Activated naive CD8-positive, alpha-beta T cell (primary cell): Measurements from ENCODE around the gene NRK.
"Not testable (repeated sequence)": the region's sequence is repeated elsewhere in the genome, so short reads cannot be mapped to it uniquely, and the experiment has no call there.

Source experiments
- H3K27ac Mint-ChIP-seq: one replicate; pipeline ENCODE4 v1.8.0; 2021; ENCODE audit warnings: mixed read lengths
- H3K27me3 Mint-ChIP-seq: one replicate; pipeline ENCODE4 v1.8.0; 2021; ENCODE audit warnings: mixed read lengths
- H3K36me3 Mint-ChIP-seq: one replicate; pipeline ENCODE4 v1.8.0; 2021; ENCODE audit warnings: mixed read lengths
- H3K4me1 Mint-ChIP-seq: one replicate; pipeline ENCODE4 v1.8.0; 2021; ENCODE audit warnings: low read depth, mixed read lengths
- H3K4me3 Mint-ChIP-seq: one replicate; pipeline ENCODE4 v1.8.0; 2021; ENCODE audit warnings: mild to moderate bottlenecking, mixed read lengths
- H3K9me3 Mint-ChIP-seq: one replicate; pipeline ENCODE4 v1.8.0; 2021; ENCODE audit warnings: low read depth, mixed read lengths

Gene NRK

DNA sequence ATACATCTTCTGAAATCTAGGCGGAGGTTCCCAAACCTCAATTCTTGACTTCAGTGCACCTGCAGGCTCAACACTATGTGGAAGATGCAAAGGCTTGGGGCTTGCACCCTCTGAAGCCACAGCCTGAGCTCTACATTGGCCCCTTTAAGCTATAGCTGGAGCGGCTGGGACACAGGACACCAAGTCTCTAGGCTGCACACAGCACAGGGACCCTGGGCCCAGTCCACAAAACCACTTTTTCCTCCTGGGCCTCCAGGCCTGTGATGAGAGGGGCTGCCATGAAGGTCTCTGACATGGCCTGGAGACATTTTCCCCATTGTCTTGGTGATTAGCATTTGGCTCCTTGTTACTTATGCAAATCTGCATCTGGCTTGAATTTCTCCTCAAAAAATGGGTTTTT, 27.8 kb downstream of the NRK start:
- H3K9me3 Mint-ChIP-seq, H3K27me3 Mint-ChIP-seq: not testable (repeated sequence)

DNA sequence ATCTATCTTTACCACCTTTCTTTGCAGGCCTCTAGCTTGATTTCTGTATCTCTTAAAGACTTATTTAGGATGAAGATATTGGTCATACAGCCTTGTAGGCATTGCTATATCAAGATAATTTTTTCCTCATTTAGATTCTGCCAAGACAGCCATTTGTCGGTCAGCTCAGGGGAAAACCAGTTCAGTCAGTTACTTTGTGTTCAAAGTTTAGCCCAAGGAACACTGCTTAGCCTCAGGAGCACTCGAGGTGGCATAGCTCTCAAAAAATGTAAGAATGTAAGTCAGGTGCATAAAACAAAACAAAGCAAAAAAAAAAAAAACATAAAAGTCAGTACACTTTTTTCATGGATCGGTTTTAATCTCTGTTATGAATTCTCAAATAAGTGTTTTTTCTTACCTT, 43.4 kb downstream of the NRK start:
- no peaks in the 10 kb centered on the region for H3K27me3 Mint-ChIP-seq

More for the DNA sequence above, 27.8 kb downstream of the NRK start:
- not testable (repeated sequence) for H3K36me3 Mint-ChIP-seq, H3K4me3 Mint-ChIP-seq, H3K27ac Mint-ChIP-seq, H3K4me1 Mint-ChIP-seq

DNA sequence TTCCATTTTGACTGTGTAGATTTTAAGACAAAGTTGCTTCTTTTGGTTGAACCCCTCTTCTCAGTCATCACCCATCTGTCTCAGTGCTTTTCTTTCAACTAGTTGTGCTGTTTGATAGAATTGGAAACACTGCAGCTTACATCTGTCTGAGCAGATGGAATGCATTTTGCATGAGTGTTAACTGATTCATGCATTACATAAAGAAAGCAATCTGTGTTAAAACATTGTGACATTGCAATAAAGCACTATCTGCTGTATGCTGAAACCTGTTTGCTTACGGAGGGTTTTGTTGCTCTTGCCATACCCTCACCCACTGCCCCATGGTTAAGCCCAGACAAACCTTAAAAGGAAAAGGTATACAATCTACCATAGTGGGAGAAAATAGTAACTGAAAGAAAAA, 47.4 kb downstream of the NRK start:
- Mint-ChIP-seq H3K4me3 (no peak overlapping the region), H3K4me1 (no peaks in the 10 kb centered on the region), H3K27ac (no peak overlapping the region), H3K9me3 (no peaks in the 10 kb centered on the region), H3K36me3 (no peaks in the 10 kb centered on the region), H3K27me3 (no peaks in the 10 kb centered on the region)

More for the DNA sequence above, 43.4 kb downstream of the NRK start:
- Mint-ChIP-seq H3K4me1 (no peaks in the 10 kb centered on the region), H3K4me3 (no peak overlapping the region), H3K36me3 (no peaks in the 10 kb centered on the region), H3K9me3 (no peaks in the 10 kb centered on the region), H3K27ac (no peak overlapping the region)

- Mint-ChIP-seq H3K27ac (no peak overlapping the region), H3K36me3 (no peaks in the 10 kb centered on the region), H3K4me3 (no peak overlapping the region), H3K9me3 (no peaks in the 10 kb centered on the region), H3K4me1 (no peaks in the 10 kb centered on the region), H3K27me3 (no peaks in the 10 kb centered on the region)
Observed at GRCh38 chrX:105870445-105870844, 48.1 kb downstream of the NRK start.

GRCh38 chrX:105872941-105873340, 50.6 kb downstream of the NRK start:
- no peaks in the 10 kb centered on the region for H3K36me3 Mint-ChIP-seq
- H3K27ac Mint-ChIP-seq = no peak overlapping the region
- H3K4me1 Mint-ChIP-seq = no peaks in the 10 kb centered on the region
- no peaks in the 10 kb centered on the region for H3K27me3 Mint-ChIP-seq
- H3K4me3 Mint-ChIP-seq = no peak overlapping the region
- H3K9me3 Mint-ChIP-seq = no peaks in the 10 kb centered on the region

GRCh38 chrX:105874790-105875189, 52.5 kb downstream of the NRK start:
- Mint-ChIP-seq H3K4me3 (no peak overlapping the region), H3K4me1 (no peaks in the 10 kb centered on the region), H3K27ac (no peak overlapping the region), H3K9me3 (no peaks in the 10 kb centered on the region), H3K36me3 (no peaks in the 10 kb centered on the region), H3K27me3 (no peaks in the 10 kb centered on the region)

GRCh38 chrX:105876658-105877057, 54.3 kb downstream of the NRK start:
- Mint-ChIP-seq H3K27ac (no peak overlapping the region), H3K36me3 (no peaks in the 10 kb centered on the region), H3K4me3 (no peak overlapping the region), H3K27me3 (no peaks in the 10 kb centered on the region), H3K4me1 (no peaks in the 10 kb centered on the region), H3K9me3 (no peaks in the 10 kb centered on the region)

- Mint-ChIP-seq H3K27ac (no peak overlapping the region), H3K27me3 (no peaks in the 10 kb centered on the region), H3K4me3 (no peak overlapping the region), H3K36me3 (no peaks in the 10 kb centered on the region), H3K9me3 (no peaks in the 10 kb centered on the region), H3K4me1 (no peaks in the 10 kb centered on the region)
Observed at GRCh38 chrX:105880491-105880890, 58.2 kb downstream of the NRK start.

GRCh38 chrX:105882581-105883275, 60.4 kb downstream of the NRK start:
- no peaks in the 10 kb centered on the region for H3K36me3 Mint-ChIP-seq
- no peaks in the 10 kb centered on the region for H3K9me3 Mint-ChIP-seq
- no peaks in the 10 kb centered on the region for H3K4me1 Mint-ChIP-seq
- no peak overlapping the region for H3K4me3 Mint-ChIP-seq
- no peaks in the 10 kb centered on the region for H3K27me3 Mint-ChIP-seq
- no peak overlapping the region for H3K27ac Mint-ChIP-seq

GRCh38 chrX:105894721-105895120, 72.4 kb downstream of the NRK start:
- H3K27me3 Mint-ChIP-seq = no peaks in the 10 kb centered on the region
- H3K4me3 Mint-ChIP-seq = no peak overlapping the region
- H3K36me3 Mint-ChIP-seq = no peaks in the 10 kb centered on the region
- no peak overlapping the region for H3K27ac Mint-ChIP-seq
- no peaks in the 10 kb centered on the region for H3K9me3 Mint-ChIP-seq
- no peaks in the 10 kb centered on the region for H3K4me1 Mint-ChIP-seq

GRCh38 chrX:105909576-105909975, 87.2 kb downstream of the NRK start:
- Mint-ChIP-seq H3K4me3 (no peak overlapping the region), H3K27ac (no peak overlapping the region), H3K36me3 (no peaks in the 10 kb centered on the region), H3K9me3 (no peaks in the 10 kb centered on the region), H3K4me1 (no peaks in the 10 kb centered on the region), H3K27me3 (no peaks in the 10 kb centered on the region)

DNA sequence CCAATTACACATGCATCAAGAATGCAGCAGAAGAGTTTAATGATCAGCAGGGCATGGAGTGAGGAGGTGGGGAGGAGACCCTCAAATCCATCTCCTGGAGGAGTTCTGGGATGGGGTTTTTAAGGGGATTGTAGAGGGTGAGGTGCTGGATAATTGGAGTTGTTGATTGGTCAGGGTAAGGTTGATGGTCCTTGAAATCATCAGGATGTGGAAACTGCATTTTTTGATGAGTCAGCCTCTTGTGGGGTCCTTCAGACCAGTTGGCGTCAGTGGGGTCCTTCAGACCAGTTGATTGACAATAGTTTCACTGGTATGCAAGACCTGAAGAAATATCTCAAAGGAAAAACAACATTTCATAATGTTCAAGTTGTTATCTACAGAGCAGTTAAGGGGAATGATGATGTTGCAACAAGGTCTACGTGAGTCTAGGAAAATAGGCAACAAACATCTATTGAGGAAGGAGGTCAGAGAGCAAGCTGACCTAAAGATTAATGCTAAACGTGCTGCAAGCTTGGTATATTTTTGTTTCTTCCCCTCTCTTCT, 88.3 kb downstream of the NRK start:
- H3K27ac Mint-ChIP-seq = no peak overlapping the region
- no peak overlapping the region for H3K4me3 Mint-ChIP-seq
- no peaks in the 10 kb centered on the region for H3K36me3 Mint-ChIP-seq
- no peaks in the 10 kb centered on the region for H3K27me3 Mint-ChIP-seq
- no peaks in the 10 kb centered on the region for H3K9me3 Mint-ChIP-seq
- H3K4me1 Mint-ChIP-seq = no peaks in the 10 kb centered on the region

- Mint-ChIP-seq H3K27me3 (no peaks in the 10 kb centered on the region), H3K27ac (no peak overlapping the region), H3K36me3 (no peaks in the 10 kb centered on the region), H3K4me1 (no peaks in the 10 kb centered on the region), H3K4me3 (no peak overlapping the region), H3K9me3 (peaks cover 4% of the 10 kb centered on the region)
Observed at GRCh38 chrX:105945266-105945665, 122.9 kb downstream of the NRK start.

- H3K36me3 Mint-ChIP-seq = no peaks in the 10 kb centered on the region
- no peak overlapping the region for H3K27ac Mint-ChIP-seq
- H3K9me3 Mint-ChIP-seq = no peaks in the 10 kb centered on the region
- H3K4me3 Mint-ChIP-seq = no peak overlapping the region
- no peaks in the 10 kb centered on the region for H3K27me3 Mint-ChIP-seq
- no peaks in the 10 kb centered on the region for H3K4me1 Mint-ChIP-seq
Observed at GRCh38 chrX:105969487-105969886, 147.1 kb downstream of the NRK start.

DNA sequence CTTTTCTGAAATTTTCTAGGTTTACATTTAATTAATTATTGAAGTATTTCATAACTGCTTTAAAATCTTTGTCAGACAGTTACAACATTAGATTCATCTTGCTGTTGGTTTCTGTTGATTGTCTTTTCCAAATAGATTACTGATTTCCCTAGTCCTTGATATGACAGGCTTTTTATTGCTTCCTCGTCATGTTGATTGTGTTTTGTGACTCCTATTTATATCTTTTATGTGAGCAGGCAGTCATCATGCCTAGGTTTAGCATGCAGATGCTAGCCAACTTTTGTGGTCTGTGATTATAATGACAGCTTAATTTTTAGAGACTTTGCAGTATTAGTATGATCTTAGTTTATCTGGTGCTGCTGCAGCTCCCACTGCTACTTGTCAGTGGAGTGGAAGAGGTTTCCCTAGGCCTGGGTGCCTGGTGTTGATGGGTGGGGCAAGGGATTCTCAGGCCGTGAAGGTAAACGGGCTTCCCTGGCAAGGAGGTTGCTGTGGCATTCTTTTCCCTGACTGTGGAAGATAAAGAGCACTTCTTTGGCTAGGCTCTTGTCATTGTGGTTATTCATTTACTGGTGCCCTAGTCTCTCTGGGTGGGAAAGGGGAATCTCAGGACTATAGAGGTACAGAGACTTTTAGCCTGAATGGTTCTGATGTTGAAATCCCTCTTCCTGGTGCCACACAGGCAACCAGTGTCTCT, 150.5 kb downstream of the NRK start:
- Mint-ChIP-seq H3K27me3 (no peaks in the 10 kb centered on the region), H3K9me3 (peaks cover 5% of the 10 kb centered on the region), H3K4me3 (no peak overlapping the region), H3K27ac (no peak overlapping the region), H3K36me3 (no peaks in the 10 kb centered on the region), H3K4me1 (no peaks in the 10 kb centered on the region)

DNA sequence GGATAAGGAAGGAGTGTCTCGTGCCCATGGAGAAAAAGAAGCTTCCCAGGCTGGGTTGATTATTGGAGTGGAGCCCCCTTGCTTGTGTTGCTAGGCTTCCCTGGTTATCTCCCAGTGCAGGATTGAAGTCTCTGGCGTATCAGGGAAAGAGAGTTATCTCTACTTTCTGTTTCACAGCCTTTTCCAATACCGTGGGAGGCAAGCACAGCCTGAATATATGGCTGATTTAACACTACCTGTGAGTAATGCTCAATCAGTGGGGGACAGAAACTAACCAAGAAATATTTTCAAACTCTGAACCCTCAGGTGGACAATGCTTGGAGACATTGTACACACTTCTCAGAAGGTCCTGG, 151.0 kb downstream of the NRK start:
- Mint-ChIP-seq H3K4me3 (no peak overlapping the region), H3K36me3 (no peaks in the 10 kb centered on the region), H3K4me1 (no peaks in the 10 kb centered on the region), H3K9me3 (peaks cover 5% of the 10 kb centered on the region), H3K27ac (no peak overlapping the region), H3K27me3 (no peaks in the 10 kb centered on the region)
